DMS 273 (cell line): ENCODE results near the gene CPVL.

Experiments
- DNase-seq: peaks from one replicate; lab custom pipeline; 2025; ENCODE audit not compliant: unreplicated experiment; lab: John Stamatoyannopoulos, UW

CPVL gene

DNA sequence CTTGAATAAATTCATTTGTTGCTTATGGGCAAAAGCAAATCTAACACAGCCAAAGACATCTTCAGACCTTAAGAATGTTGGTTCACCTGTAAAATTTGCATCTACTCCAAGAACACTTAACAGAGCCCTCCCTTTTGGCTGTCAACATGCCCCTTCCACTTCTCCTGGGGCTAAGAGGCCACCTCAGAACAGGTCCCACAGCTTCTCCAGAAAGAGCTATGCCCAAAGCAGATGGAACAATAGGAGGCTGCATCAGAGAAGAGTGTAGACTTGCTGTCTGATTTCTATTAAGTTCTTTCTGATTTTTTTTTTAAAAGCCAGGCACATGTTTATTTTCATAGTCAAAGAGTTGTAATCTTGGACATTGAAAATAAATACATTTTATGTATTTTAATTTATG lies 162.1 kb downstream of the CPVL start:
- no peak for DNase-seq

DNA sequence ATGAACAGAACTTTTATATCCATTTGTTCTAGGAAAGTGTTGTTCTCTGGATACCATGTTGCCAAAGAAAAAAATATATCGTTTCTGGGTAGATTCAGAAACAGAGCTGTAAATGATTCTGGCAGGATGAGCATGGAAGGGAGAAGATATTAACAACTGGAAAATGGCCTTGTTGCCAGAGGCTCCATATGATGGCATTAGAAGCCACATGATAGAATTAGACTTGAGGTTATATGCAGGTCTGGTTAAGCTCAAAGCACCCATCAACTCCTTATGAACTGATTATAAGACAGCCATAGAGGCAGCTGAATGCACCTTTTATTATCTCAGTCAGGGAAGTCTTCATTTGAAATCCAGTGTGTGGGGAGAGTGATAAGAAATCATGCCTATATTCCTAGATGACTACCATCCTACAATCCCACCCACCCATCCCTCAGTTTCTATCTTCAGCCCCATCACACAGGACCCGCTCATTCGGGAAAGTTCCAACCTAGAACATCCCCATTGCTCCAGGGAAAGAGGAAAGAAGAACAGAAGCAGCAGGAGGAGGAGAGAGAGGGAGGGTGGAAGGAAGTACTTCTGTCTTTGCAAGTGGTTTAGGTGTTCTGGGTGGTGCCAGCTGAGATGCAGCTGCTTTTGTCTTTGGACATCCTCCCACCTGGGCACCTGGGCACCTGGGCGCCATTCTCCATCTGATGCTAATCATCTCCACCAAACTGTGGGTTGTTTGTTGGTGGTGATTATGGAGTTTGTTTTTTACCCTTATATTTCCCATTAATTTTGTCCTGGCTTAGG lies 162.7 kb downstream of the CPVL start:
- DNase-seq = no peak

DNA sequence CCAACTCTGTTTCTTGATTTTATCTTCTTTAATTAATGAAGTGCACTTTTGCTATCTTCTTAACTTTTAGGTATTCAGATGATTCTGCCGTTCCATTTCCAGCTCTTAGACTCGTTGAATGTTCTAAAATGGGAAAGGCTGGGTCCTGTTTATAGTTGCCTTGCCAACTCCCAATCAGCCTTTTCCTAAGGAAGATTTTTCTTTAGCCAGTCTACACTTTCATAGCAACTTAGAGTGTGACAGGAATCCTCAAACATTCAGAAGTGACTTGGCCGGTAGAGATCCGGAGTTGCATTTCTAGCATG lies 165.2 kb downstream of the CPVL start:
- DNase-seq = no peak

- DNase-seq = no peak
These were observed 165.7 kb downstream of the CPVL start for GRCh38 chr7:28980451-28981160.

- no peak for DNase-seq
These were observed 166.6 kb downstream of the CPVL start for GRCh38 chr7:28979776-28980175.

DNA sequence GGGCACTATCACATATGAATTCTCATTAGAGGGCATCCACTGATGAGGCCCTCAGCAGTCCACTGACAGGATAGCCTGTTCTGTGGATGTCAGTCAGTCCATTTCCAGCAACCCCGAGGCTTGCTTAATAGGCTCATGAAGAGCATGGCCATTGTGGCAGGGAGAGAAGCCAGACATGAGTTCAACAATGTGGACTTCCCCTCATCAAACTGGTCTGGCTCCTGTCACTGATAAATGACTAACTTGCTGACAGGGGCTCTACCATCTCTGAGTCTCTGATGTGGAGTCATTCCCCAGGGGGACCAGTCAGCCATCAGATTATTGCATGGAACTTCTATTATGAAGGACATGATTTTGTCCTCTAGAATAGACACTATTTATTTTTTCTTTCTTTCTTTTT lies 168.5 kb downstream of the CPVL start:
- no peak for DNase-seq

- DNase-seq = no peak
These were observed 170.3 kb downstream of the CPVL start for GRCh38 chr7:28976022-28976421.

DNA sequence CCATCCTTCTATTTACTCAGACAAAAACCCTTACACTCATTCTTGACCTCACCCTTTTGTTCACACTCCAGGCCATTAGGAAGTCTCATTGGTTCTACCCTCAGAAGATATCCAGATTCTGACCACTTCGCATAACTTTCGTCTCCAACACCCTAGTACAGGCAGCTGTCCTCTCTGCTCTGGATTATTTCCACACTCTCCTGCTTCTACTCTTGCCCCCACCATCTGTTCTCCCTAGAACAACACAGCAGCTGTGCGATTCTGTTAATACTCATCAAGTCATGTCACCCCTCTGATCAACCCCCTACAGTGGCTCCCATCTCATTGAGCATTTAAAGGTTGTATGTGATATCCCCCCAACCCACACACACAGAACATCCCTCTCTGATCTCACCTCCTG lies 172.7 kb downstream of the CPVL start:
- DNase-seq = peak; percentile 89

- DNase-seq = no peak
These were observed 182.3 kb downstream of the CPVL start for GRCh38 chr7:28964056-28964455.

DNA sequence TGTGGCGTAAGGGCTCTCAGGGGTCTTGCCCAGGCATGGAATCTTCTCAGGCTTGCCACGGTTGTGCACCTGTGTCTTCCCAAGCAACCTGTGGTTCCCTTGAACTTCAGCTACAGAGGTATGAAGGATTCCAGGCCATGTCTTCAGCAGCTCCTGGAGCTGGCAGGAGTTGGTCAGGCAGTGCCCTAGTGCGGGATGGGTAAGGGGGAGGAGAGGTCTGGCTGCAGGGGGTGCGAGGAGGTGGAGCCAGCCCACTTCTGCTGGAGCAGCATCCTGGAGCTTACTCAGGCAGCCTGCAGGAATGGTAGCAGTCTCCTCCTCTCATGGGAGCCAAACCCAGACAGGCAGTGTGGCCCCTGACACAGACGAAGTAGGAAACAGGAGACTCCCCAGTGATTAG lies 184.4 kb downstream of the CPVL start:
- no peak for DNase-seq

- no peak for DNase-seq
These were observed 186.1 kb downstream of the CPVL start for GRCh38 chr7:28960071-28960840.

- no peak for DNase-seq
These were observed 187.4 kb downstream of the CPVL start for GRCh38 chr7:28958980-28959347.

DNA sequence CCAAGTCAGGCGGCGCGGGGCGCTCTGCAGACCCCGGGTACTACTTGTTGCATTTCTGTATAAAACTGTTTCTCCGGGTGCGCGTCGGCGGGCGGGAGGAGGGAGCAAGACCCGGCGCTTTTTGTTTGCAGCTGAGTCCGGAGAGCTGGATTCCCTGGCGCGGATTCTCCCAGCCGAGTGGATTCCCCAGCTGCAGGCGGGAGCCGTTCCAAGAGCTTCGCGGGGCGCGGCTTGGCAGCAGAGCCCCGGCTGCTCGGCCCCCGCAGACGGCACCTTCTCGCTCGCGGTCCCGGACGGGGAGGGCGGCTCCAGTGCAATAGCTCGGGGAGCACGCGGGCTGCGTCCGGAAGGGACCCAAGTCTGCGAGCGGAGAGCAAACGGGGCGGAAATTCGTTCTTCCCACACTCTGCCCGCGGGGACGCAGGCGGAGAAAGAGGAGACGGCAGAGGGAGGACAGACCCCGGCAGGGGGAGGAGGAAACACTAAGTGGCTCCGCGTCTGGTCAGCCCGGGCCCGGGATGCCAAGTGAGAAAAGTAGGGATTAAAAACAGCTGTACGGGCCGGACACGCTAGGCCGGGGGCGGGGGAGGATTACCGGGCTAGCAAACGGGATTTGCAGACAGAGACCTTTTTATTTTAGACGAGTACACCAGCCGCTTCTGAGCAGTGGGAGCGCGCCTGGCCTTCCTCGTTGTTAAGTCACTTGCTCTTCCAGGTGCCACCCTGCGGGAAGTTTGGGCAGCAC lies 187.9 kb downstream of the CPVL start, which contains the start of gene TRIL:
TSS of gene TRIL (minus strand) at position 96 of the 745 bp plus-strand sequence. CDS start 284 bp downstream, outside the sequence.
- peak; percentile 90 for DNase-seq

DNA sequence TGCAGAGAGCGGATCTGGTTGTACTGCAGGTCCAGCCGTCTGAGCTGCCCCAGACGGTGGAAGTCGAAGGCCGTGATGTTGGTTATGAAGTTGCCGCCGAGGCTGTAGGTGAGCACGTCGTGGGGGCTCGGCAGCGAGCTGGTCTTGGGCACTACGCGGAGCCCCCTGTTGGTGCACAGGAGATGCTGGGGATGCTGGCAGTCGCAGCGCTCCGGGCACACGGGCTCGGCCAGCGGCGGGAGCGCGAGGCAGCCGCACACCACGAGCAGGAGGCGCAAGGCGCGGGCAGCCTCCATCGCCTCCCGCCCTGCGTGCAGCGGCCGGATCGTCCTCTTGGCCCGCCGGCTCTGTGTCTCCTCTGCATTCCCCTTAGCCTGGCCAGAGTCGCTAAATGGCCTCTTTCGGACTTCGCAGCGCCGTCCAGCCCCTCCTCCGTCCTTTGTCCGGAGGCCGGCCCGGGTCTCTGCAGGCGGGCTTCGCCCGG lies 188.5 kb downstream of the CPVL start:
- peak; percentile 83 for DNase-seq

DNA sequence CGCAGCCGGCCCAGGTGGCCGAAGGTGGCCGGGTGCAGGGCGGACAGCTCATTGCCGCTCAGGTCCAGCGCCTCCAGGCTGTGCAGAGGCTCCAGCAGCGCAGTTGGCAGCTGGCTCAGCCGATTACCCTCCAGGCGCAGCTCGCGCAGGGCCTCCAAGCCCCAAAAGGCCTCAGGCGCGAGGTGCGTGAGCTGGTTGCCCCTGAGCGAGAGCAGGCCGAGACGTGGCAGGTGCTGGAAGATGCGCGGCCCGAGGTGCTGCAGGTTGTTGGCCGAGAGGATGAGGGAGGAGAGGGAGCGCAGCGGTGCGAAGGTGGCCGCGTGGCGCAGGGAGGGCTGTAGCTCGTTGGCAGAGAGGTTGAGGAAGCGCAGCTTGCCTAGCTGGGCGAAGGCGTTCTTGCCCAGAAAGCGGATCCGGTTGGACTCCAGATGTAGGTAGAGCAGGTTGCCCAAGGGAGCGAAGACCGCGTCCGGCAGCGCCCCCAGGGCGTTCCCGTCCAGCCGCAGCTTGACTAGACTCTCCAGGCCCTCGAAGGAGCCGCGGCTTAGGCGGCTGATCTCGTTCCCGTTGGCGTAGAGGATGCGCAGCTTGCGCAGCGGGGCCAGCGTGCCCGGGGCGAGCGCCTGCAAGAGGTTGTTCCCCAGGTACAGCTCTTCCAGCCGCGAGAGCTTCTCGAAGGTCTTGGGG lies 189.1 kb downstream of the CPVL start:
- DNase-seq = peak; percentile 96

DNA sequence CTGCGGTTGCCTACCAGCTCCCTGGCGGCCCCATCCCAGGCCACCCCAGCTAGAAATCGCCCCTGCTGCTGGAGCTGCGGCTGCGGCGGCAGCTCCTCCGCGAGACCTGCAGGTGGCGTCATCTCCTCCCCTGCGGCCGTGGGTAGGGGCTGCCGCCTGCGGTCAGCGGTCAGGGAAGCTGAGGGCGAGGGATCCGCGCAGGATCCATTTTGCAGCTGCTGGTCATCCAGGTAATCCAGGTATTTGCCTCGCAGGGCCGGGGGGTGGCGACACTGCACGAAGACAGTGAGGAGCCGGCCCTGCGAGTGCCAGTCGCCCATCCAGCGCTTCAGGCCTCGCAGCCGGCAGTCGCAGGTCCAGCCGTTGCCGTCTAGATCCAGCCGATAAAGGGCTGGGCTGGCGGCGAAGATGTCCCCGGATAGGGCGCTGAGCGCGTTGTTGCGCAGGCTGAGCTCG lies 189.7 kb downstream of the CPVL start:
- DNase-seq = peak; percentile 97

GRCh38 chr7:28955718-28956607 lies 190.4 kb downstream of the CPVL start:
- peak; percentile 98 for DNase-seq

GRCh38 chr7:28955356-28955717 lies 191.0 kb downstream of the CPVL start:
- DNase-seq = no peak

- DNase-seq = peak; percentile 82
These were observed 191.4 kb downstream of the CPVL start for GRCh38 chr7:28954946-28955345.
